ENCODE results near the gene BTBD6.

Gene BTBD6

GRCh38 chr14:105240811-105241576, 7.3 kb upstream of the BTBD6 start:
- Histone ChIP-seq H4K20me1 (ENCODE audit: low read depth, low read length) (no peaks in the 10 kb centered on the region), H3F3A (ENCODE audit: insufficient read depth) (no peaks in the 10 kb centered on the region), H3K9me2 (replicated peaks; ENCODE audit: insufficient read depth, low read length) (no peaks in the 10 kb centered on the region), H3K4me3 (ENCODE audit: insufficient read depth, low read length, poor library complexity, severe bottlenecking) (no peak overlapping the region), H3K4me2 (ENCODE audit: low read depth, low read length, poor library complexity, severe bottlenecking) (no peak overlapping the region), H3K27me3 (ENCODE audit: low read length) (no peaks in the 10 kb centered on the region), H2AFZ (ENCODE audit: low read depth, low read length, severe bottlenecking) (no peak overlapping the region), H3K36me3 (ENCODE audit: low read length) (no peaks in the 10 kb centered on the region), H3K79me2 (ENCODE audit: insufficient read depth, low read length) (no peaks in the 10 kb centered on the region), H3K9me3 (ENCODE audit: insufficient read depth, low read length) (no peaks in the 10 kb centered on the region), H3K27ac (ENCODE audit: low read depth, low read length) (no peak overlapping the region), H3K9ac (ENCODE audit: low read length) (no peak overlapping the region)
- no peak for TF ChIP-seq CTCF (IDR thresholded peaks at IDR 0.05; ENCODE audit: insufficient read depth, low read length, poor library complexity, severe bottlenecking)
- TF ChIP-seq EZH2phosphoT487 (conservative IDR thresholded peaks at IDR 0.05; ENCODE audit: low read length) = no peak

GRCh38 chr14:105241641-105242040, 6.7 kb upstream of the BTBD6 start:
- H3K27me3 ChIP-seq (ENCODE audit: low read length) = no peaks in the 10 kb centered on the region
- no peak overlapping the region for H3K4me2 ChIP-seq (ENCODE audit: low read depth, low read length, poor library complexity, severe bottlenecking)
- no peaks in the 10 kb centered on the region for H3K79me2 ChIP-seq (ENCODE audit: insufficient read depth, low read length)
- no peak for TF ChIP-seq EZH2phosphoT487 (conservative IDR thresholded peaks at IDR 0.05; ENCODE audit: low read length)
- no peak for TF ChIP-seq CTCF (IDR thresholded peaks at IDR 0.05; ENCODE audit: insufficient read depth, low read length, poor library complexity, severe bottlenecking)
- no peaks in the 10 kb centered on the region for H3K9me2 ChIP-seq (replicated peaks; ENCODE audit: insufficient read depth, low read length)
- no peak overlapping the region for H2AFZ ChIP-seq (ENCODE audit: low read depth, low read length, severe bottlenecking)
- no peak overlapping the region for H3K4me3 ChIP-seq (ENCODE audit: insufficient read depth, low read length, poor library complexity, severe bottlenecking)
- no peaks in the 10 kb centered on the region for H3K36me3 ChIP-seq (ENCODE audit: low read length)
- H4K20me1 ChIP-seq (ENCODE audit: low read depth, low read length) = no peaks in the 10 kb centered on the region
- no peaks in the 10 kb centered on the region for H3K9me3 ChIP-seq (ENCODE audit: insufficient read depth, low read length)
- no peaks in the 10 kb centered on the region for H3F3A ChIP-seq (ENCODE audit: insufficient read depth)
- H3K9ac ChIP-seq (ENCODE audit: low read length) = no peak overlapping the region
- no peak overlapping the region for H3K27ac ChIP-seq (ENCODE audit: low read depth, low read length)

- Histone ChIP-seq H2AFZ (ENCODE audit: low read depth, low read length, severe bottlenecking) (no peak overlapping the region), H3K79me2 (ENCODE audit: insufficient read depth, low read length) (no peaks in the 10 kb centered on the region), H3K9me3 (ENCODE audit: insufficient read depth, low read length) (no peaks in the 10 kb centered on the region), H3K27ac (ENCODE audit: low read depth, low read length) (no peak overlapping the region), H3K4me3 (ENCODE audit: insufficient read depth, low read length, poor library complexity, severe bottlenecking) (no peak overlapping the region), H3F3A (ENCODE audit: insufficient read depth) (no peaks in the 10 kb centered on the region), H3K9me2 (replicated peaks; ENCODE audit: insufficient read depth, low read length) (no peaks in the 10 kb centered on the region), H3K4me2 (ENCODE audit: low read depth, low read length, poor library complexity, severe bottlenecking) (no peak overlapping the region), H3K27me3 (ENCODE audit: low read length) (no peaks in the 10 kb centered on the region), H4K20me1 (ENCODE audit: low read depth, low read length) (no peaks in the 10 kb centered on the region), H3K36me3 (ENCODE audit: low read length) (no peaks in the 10 kb centered on the region), H3K9ac (ENCODE audit: low read length) (no peak overlapping the region)
- TF ChIP-seq CTCF (IDR thresholded peaks at IDR 0.05; ENCODE audit: insufficient read depth, low read length, poor library complexity, severe bottlenecking) (no peak), EZH2phosphoT487 (conservative IDR thresholded peaks at IDR 0.05; ENCODE audit: low read length) (no peak)
Observed at GRCh38 chr14:105244334-105244733, 4.0 kb upstream of the BTBD6 start.

All from SU-DHL-6 (cell line).